Measurements from ENCODE around the gene CNN2.

CNN2 gene

DNA sequence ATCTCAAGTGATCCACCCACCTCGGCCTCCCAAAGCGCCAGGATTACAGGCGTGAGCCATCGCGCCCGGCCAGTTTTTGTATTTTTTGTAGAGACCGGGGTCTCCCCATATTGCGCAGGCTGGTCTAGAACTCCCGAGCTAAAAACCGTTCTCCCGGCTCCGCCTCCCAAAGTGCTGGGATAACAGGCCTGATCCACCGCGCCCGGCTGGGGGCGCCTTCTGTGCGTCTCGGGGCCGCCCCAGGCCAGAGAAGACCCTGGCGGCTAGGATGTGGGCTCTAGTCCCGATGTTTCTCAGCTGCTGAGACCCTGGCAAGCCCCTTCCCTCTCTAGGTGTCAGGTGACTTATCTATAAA is 44.1 kb downstream of the CNN2 start:
- no peak for TF ChIP-seq ZFX (IDR thresholded peaks at IDR 0.05)
- TF ChIP-seq CTCF (conservative IDR thresholded peaks at IDR 0.05) = no peak

GRCh38 chr19:1070931-1071791 is 44.8 kb downstream of the CNN2 start:
- TF ChIP-seq CTCF (conservative IDR thresholded peaks at IDR 0.05) = no peak
- no peak for TF ChIP-seq ZFX (IDR thresholded peaks at IDR 0.05)
- peak overlapping the region; percentile 39 for H3K27ac ChIP-seq

More for the DNA sequence above, 44.1 kb downstream of the CNN2 start:
- H3K27ac ChIP-seq = peak overlapping the region; percentile 39

DNA sequence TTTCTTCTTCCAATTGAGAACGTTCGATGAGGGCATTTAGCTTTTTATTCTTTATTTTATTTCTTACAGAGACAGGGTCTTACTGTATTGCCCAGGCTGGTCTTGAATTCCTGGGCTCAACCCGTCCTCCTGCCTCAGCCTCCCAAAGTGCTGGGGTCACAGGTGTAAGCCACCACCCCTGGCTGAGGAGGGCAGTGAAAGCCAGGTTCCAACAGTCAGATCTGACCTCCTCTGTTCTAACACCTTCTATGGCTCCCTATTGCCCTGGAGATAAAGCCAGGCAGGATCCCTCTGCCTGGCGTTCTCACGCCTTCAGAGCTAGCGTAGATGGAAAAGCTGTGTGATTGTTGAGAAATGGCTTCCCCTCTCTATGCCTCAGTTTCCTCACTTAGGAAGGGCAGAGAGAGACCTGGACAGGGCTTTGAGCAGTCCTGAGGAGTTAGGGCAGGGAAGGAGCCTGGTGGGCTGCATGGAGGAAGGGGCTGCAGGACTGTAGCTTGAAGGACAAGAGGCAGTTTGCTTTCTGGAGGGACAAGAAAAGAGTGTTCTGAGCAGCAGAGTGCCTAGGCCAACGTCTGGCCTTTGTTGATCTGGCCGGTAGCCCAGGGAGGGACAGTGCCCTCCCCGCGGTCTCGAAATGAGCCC is 46.1 kb downstream of the CNN2 start:
- no peak overlapping the region for H3K27ac ChIP-seq
- TF ChIP-seq ZFX (IDR thresholded peaks at IDR 0.05) (no peak), CTCF (conservative IDR thresholded peaks at IDR 0.05) (no peak)

DNA sequence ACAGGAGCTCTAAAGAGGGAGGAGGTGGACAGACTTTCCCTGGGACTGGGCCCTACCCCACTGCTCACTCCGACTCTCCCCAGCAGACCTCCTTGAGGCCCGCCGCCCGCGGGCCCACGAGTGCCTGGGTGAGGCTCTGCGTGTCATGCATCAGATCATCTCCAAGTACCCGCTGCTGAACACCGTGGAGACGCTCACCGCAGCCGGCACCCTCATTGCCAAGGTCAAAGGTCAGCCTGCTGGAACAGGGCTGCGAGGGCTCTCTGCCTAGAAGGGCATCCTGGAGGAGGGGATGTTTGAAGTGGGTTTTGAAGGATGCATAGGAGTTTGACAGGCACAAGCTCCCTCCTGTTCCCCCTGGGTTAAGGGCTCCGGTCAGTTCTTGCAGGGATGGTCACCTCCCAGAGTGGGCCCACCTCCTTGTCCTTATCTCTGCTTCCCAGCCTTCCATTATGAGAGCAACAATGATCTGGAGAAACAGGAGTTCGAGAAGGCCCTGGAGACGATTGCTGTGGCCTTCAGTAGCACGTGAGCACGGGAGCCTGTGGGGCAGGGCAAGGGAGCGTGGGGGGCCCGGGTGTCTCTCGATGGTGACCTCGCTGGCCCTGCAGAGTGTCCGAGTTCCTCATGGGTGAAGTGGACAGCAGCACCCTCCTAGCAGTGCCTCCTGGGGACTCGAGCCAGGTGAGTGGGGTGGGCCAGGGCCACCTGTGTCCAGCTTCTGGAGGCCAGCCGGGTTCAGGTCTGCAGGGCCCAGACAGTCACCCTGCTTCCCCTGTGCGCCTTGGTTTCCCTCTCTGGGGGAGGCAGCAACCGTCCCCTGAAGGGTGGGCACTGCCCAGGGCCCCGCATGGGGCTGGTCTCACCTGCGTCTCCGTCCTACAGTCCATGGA is 46.9 kb downstream of the CNN2 start:
- no peak overlapping the region; the same call in 1 of the 2 replicates for H3K27ac ChIP-seq
- TF ChIP-seq CTCF (conservative IDR thresholded peaks at IDR 0.05) (no peak), ZFX (IDR thresholded peaks at IDR 0.05) (no peak)

DNA sequence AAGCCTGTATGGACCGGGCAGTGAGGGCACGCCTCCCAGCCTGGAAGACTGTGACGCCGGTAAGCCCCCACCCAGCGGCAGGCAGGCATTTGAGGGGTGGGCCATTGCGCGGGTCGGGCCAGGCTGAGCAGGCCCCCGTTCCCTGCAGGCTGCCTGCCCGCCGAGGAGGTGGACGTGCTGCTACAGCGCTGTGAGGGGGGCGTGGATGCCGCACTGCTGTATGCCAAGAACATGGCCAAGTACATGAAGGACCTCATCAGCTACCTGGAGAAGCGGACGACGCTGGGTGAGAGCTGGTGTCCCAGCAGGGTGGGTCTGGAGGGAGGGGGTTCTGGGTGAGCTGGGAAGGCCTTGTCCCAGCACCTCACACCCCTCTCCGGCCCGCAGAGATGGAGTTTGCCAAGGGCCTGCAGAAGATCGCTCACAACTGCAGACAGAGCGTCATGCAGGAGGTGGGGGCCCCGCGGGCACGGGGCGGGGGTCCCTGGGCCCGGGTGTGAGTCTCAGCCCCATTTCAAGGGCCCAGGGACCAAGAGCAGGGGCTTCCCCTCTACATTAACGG is 47.6 kb downstream of the CNN2 start:
- no peak for TF ChIP-seq CTCF (conservative IDR thresholded peaks at IDR 0.05)
- TF ChIP-seq ZFX (IDR thresholded peaks at IDR 0.05) = no peak
- H3K27ac ChIP-seq = peak overlapping the region; percentile 69

- peak overlapping the region; percentile 69 for H3K27ac ChIP-seq
- TF ChIP-seq ZFX (IDR thresholded peaks at IDR 0.05) (no peak), CTCF (conservative IDR thresholded peaks at IDR 0.05) (no peak)
Measured at GRCh38 chr19:1074544-1075283, 48.3 kb downstream of the CNN2 start.
